Choroid plexus epithelial cell (primary cell): ENCODE data around the gene PLA2G5.
"Not testable (repeated sequence)": the region's sequence is repeated elsewhere in the genome, so short reads cannot be mapped to it uniquely, and the experiment has no call there.

Experiments
- DNase-seq: peaks from one replicate; pipeline ENCODE4 v3.0.0-alpha.2; 2010; ENCODE audit warnings: low read depth
- H3K4me3 ChIP-seq: 2 replicates; pipeline ENCODE4 v1.5.1; 2011; ENCODE audit warnings: low read depth, mild to moderate bottlenecking, control low read depth, low read length, moderate library complexity
- CTCF ChIP-seq: conservative IDR thresholded peaks from 2 replicates; pipeline ENCODE4 v1.5.1; 2011; ENCODE audit warnings: low read depth, mild to moderate bottlenecking, control low read depth, inconsistent platforms, low read length, moderate library complexity

PLA2G5 gene

GRCh38 chr1:20032425-20032824, 37.6 kb upstream of the PLA2G5 start:
- DNase-seq: no peak
- TF ChIP-seq CTCF: no peak

GRCh38 chr1:20033420-20033819, 36.6 kb upstream of the PLA2G5 start:
- H3K4me3 ChIP-seq: no peak overlapping the region
- DNase-seq: no peak
- no peak for TF ChIP-seq CTCF

More at GRCh38 chr1:20032425-20032824, 37.6 kb upstream of the PLA2G5 start:
- no peak overlapping the region for H3K4me3 ChIP-seq

- DNase-seq: no peak
- TF ChIP-seq CTCF: no peak
- no peak overlapping the region for H3K4me3 ChIP-seq
Observed at GRCh38 chr1:20035114-20035513, 34.9 kb upstream of the PLA2G5 start.

GRCh38 chr1:20037877-20038276, 32.1 kb upstream of the PLA2G5 start:
- DNase-seq: no peak
- no peak overlapping the region for H3K4me3 ChIP-seq
- TF ChIP-seq CTCF: no peak

- TF ChIP-seq CTCF: no peak
- no peak overlapping the region for H3K4me3 ChIP-seq
- no peak for DNase-seq
Observed at GRCh38 chr1:20047096-20047495, 22.9 kb upstream of the PLA2G5 start.

GRCh38 chr1:20048563-20048962, 21.4 kb upstream of the PLA2G5 start:
- no peak for DNase-seq
- TF ChIP-seq CTCF: no peak
- no peak overlapping the region for H3K4me3 ChIP-seq

GRCh38 chr1:20049056-20049798, 20.8 kb upstream of the PLA2G5 start:
- DNase-seq, H3K4me3 ChIP-seq: not testable (repeated sequence)
